OCI-LY3 (cell line): ENCODE data around the gene ARRB2.

ENCODE experiments used
- EZH2phosphoT487 ChIP-seq: fragments of 200-600 bp; shearing (Covaris generic); IDR thresholded peaks from 2 replicates; pipeline ENCODE4 v1.6.1; 2018; ENCODE audit warnings: antibody characterized with exemption, mixed run types, low read depth
- TF ChIP-seq, protein P1 (sequence below): fragments of 200-600, 300-600 bp; sonication (generic); IDR thresholded peaks from 2 replicates; pipeline ENCODE4 v1.5.1; 2014; ENCODE audit warnings: antibody characterized with exemption, low read length, low read depth

DNA sequence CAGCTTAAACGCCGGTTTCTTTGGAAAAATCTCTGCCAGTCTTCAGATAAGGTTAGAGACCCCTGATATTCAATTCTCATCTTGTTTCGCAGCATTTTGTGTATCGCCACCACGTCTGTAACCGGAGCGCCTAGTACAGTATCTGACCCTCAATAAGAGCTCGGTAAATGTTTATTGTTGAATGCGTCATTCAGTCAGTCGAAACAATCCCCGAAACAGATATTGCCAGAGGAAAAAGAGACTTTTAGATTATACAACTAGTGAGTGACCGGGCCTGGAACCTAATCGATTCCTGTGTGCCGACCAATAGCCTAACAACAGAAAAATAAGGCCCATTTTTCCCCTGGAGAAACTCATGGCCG, 7.1 kb upstream of the ARRB2 start:
- no peak for TF ChIP-seq EZH2phosphoT487
- TF ChIP-seq, protein P1, sequence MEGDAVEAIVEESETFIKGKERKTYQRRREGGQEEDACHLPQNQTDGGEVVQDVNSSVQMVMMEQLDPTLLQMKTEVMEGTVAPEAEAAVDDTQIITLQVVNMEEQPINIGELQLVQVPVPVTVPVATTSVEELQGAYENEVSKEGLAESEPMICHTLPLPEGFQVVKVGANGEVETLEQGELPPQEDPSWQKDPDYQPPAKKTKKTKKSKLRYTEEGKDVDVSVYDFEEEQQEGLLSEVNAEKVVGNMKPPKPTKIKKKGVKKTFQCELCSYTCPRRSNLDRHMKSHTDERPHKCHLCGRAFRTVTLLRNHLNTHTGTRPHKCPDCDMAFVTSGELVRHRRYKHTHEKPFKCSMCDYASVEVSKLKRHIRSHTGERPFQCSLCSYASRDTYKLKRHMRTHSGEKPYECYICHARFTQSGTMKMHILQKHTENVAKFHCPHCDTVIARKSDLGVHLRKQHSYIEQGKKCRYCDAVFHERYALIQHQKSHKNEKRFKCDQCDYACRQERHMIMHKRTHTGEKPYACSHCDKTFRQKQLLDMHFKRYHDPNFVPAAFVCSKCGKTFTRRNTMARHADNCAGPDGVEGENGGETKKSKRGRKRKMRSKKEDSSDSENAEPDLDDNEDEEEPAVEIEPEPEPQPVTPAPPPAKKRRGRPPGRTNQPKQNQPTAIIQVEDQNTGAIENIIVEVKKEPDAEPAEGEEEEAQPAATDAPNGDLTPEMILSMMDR = no peak
